Keratinocyte (primary cell): ENCODE results near the gene TCEANC. TPM values are rescaled to one million over a fixed set of nuclear protein-coding genes. Genes with fewer than 3 reads are reported as not detected.
"Not testable (repeated sequence)": the region's sequence is repeated elsewhere in the genome, so short reads cannot be mapped to it uniquely, and the experiment has no call there.

Source experiments
- DNase-seq: peaks from one replicate; pipeline ENCODE4 v3.0.0-alpha.2; 2011; ENCODE audit warnings: low read depth, missing footprints, low spot score
- FAIRE-seq: peaks from 2 replicates; lab custom pipeline; 2011; peaks lifted over from hg19 to GRCh38; lab: Jason Lieb, UNC
- H2AFZ ChIP-seq: 2 replicates; pipeline ENCODE4 v1.6.0; 2012; ENCODE audit warnings: low read length, control low read depth, inconsistent platforms; ENCODE audit not compliant: control insufficient read depth
- H3K27ac ChIP-seq: 2 replicates; pipeline ENCODE4 v1.5.1; 2011; ENCODE audit warnings: low read length; ENCODE audit not compliant: control insufficient read depth, insufficient read depth
- H3K27me3 ChIP-seq: 3 replicates; pipeline ENCODE4 v1.6.0; 2011; ENCODE audit warnings: low read length; ENCODE audit not compliant: control insufficient read depth, insufficient read depth; ENCODE audit errors: extremely low read depth
- H3K36me3 ChIP-seq, 2 experiments: 2 replicates in 1 of 2; 3 replicates in 1 of 2; pipeline ENCODE4 v1.5.1; 2011; ENCODE audit warnings: low read length in 2 of 2, mild to moderate bottlenecking in 1 of 2; ENCODE audit not compliant: control insufficient read depth in 2 of 2, insufficient read depth in 2 of 2; ENCODE audit errors: extremely low read depth in 1 of 2
- H3K4me1 ChIP-seq: 3 replicates; pipeline ENCODE4 v1.5.1; 2011; ENCODE audit warnings: low read length; ENCODE audit not compliant: control insufficient read depth, insufficient read depth; ENCODE audit errors: extremely low read depth
- H3K4me2 ChIP-seq: 3 replicates; pipeline ENCODE4 v1.6.0; 2011; ENCODE audit warnings: low read depth, low read length; ENCODE audit not compliant: control insufficient read depth, insufficient read depth; ENCODE audit errors: extremely low read depth
- H3K4me3 ChIP-seq, 3 experiments: fragments of 200-600 bp in 1 of 3; sonication (generic) in 1 of 3; 2 replicates in 2 of 3; 3 replicates in 1 of 3; pipeline ENCODE4 v1.5.1; 2011 to 2016; ENCODE audit warnings: low read length in 3 of 3, mild to moderate bottlenecking in 3 of 3, control low read depth in 2 of 3, inconsistent platforms in 1 of 3, low read depth in 1 of 3, mixed read lengths in 1 of 3, mixed run types in 1 of 3, moderate library complexity in 1 of 3; ENCODE audit not compliant: control insufficient read depth in 2 of 3, insufficient read depth in 2 of 3; ENCODE audit errors: extremely low read depth in 1 of 3
- H3K79me2 ChIP-seq: 2 replicates; pipeline ENCODE4 v1.6.0; 2012; ENCODE audit warnings: low read length; ENCODE audit not compliant: control insufficient read depth, insufficient read depth
- H3K9ac ChIP-seq: 3 replicates; pipeline ENCODE4 v1.6.0; 2011; ENCODE audit warnings: low read length; ENCODE audit not compliant: control insufficient read depth, insufficient read depth; ENCODE audit errors: extremely low read depth
- H3K9me1 ChIP-seq: 3 replicates; pipeline ENCODE4 v1.6.0; 2011; ENCODE audit warnings: low read length; ENCODE audit not compliant: control insufficient read depth, insufficient read depth; ENCODE audit errors: extremely low read depth
- H3K9me3 ChIP-seq: 2 replicates; pipeline ENCODE4 v1.5.1; 2012; ENCODE audit warnings: low read depth, low read length; ENCODE audit not compliant: control insufficient read depth
- H4K20me1 ChIP-seq: 3 replicates; pipeline ENCODE4 v1.6.0; 2011; ENCODE audit warnings: low read length; ENCODE audit not compliant: control insufficient read depth, insufficient read depth; ENCODE audit errors: extremely low read depth
- CTCF ChIP-seq, 3 experiments: IDR thresholded peaks in 1 of 3; conservative IDR thresholded peaks in 1 of 3; optimal IDR thresholded peaks in 1 of 3; 2 replicates in 2 of 3; 3 replicates in 1 of 3; pipeline versions ENCODE3 to v1.5.1; 2011; ENCODE audit warnings: low read length in 3 of 3, mild to moderate bottlenecking in 3 of 3, moderate library complexity in 2 of 3, control low read depth in 1 of 3, inconsistent platforms in 1 of 3; ENCODE audit not compliant: insufficient read depth in 2 of 3; ENCODE audit errors: extremely low read depth in 1 of 3
- EZH2 ChIP-seq: IDR thresholded peaks from one replicate; pipeline ENCODE4 v1.6.1; 2012; ENCODE audit warnings: inconsistent platforms, mild to moderate bottlenecking, low read length, moderate library complexity
- dilution Hi-C: fragments of 300-500 bp; cut with MboI; formaldehyde crosslinking; loops from one replicate; pipeline ENCODE4 v1.7.0; 2020; ENCODE audit warnings: low sequenced_read_pairs; ENCODE audit not compliant: extremely low pct_ligation_motif_present
- polyA plus RNA-seq, 5 experiments: library from polyadenylated mRNA; depleted of rRNA in 3 of 5; stranded (reverse) in 3 of 5; stranded (forward) in 1 of 5; unstranded in 1 of 5; fragments of >200 nt; gene quantifications; 1 replicate in 1 of 5; 2 replicates in 3 of 5; 3 replicates in 1 of 5; pipeline versions ENCODE4 v1.2.1 to v1.2.3, GENCODE V29; 2011 to 2012; ENCODE audit warnings: missing spikeins in 2 of 5, low read depth in 1 of 5, low replicate concordance in 1 of 5

Gene TCEANC
- polyA plus RNA-seq, 1 donor (not counting 4 experiments of a cell fraction or from before 2014, with no cell fraction given) = 1.8 TPM

DNA sequence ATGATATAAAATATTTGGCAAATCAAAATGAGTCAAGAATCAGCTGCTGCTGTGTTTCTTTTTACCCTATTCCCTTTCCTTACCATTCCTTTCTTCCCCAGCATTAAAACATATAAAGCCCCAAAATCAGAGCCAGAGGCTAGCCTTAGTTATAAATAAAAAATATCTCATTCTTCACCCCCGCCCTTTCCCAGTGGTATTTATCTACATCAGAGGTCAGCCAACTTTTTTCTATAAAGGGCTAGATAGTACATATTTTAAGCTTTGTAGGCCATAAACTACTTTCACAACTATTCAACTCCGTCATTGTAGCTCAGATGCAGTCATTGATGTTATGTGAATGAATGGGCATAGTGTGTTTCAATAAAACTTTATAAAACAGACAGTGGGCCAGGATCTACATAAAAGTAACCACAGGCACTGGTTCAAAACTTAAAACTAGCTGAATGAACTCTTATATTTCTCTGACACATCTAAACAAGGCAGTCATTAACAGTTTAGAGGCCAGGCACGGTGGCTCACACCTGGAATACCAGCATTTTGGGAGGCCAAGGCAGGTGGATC, 30.5 kb upstream of the TCEANC start:
- DNase-seq (no peak), FAIRE-seq (no peak)
- H3K4me3 ChIP-seq = no peak overlapping the region
- H3K9me3 ChIP-seq = no peaks in the 10 kb centered on the region
- dilution Hi-C loops = loop anchor here (5.0 kb wide), 1 partner anchor 55 kb away; the partner anchor contains the start of gene EGFL6
- H3K4me2 ChIP-seq = no peak overlapping the region
- H3K27ac ChIP-seq = no peak overlapping the region
- H3K36me3 ChIP-seq = no peaks in the 10 kb centered on the region
- H3K79me2 ChIP-seq = no peaks in the 10 kb centered on the region
- H3K4me1 ChIP-seq = no peaks in the 10 kb centered on the region
- no peaks in the 10 kb centered on the region for H3K9me1 ChIP-seq
- H4K20me1 ChIP-seq = no peaks in the 10 kb centered on the region
- no peak overlapping the region for H2AFZ ChIP-seq
- TF ChIP-seq CTCF (optimal IDR thresholded peaks at IDR 0.05 in 1 of 3, IDR thresholded peaks at IDR 0.05 in 1 of 3, conservative IDR thresholded peaks at IDR 0.05 in 1 of 3; ENCODE audit: extremely low read depth in 1 of 3, insufficient read depth in 2 of 3, low read length in 3 of 3) = no peak
- peaks cover 8% of the 10 kb centered on the region for H3K27me3 ChIP-seq
- H3K9ac ChIP-seq = no peak overlapping the region

DNA sequence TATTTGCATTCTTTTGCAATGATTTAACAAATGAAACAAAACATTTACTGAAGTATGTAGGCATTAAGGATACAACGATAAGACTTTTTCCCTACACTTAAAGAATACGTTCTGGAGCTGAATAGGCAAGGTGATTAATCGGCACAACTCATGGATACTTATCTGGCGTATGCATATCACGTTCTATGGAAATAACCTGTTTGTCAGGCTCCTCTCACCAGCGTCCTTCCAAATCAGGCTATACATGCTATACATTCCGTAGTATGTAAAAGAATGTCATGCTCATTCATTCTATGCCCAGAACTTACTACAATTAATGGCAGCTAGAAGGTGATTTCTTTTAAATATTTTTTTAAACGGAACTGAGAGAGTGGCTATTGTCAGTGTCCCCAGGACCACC, 25.6 kb upstream of the TCEANC start:
- Histone ChIP-seq H2AFZ (no peak overlapping the region), H3K27me3 (no peaks in the 10 kb centered on the region), H3K9me1 (no peaks in the 10 kb centered on the region), H3K9ac (no peak overlapping the region), H3K36me3 (no peaks in the 10 kb centered on the region), H3K4me1 (no peaks in the 10 kb centered on the region), H3K9me3 (no peaks in the 10 kb centered on the region), H3K4me2 (no peak overlapping the region), H4K20me1 (no peaks in the 10 kb centered on the region), H3K79me2 (no peaks in the 10 kb centered on the region), H3K27ac (no peak overlapping the region), H3K4me3 (no peak overlapping the region)
- no peak for FAIRE-seq
- DNase-seq = no peak
- no peak for TF ChIP-seq CTCF (optimal IDR thresholded peaks at IDR 0.05 in 1 of 3, IDR thresholded peaks at IDR 0.05 in 1 of 3, conservative IDR thresholded peaks at IDR 0.05 in 1 of 3; ENCODE audit: extremely low read depth in 1 of 3, insufficient read depth in 2 of 3, low read length in 3 of 3)
- no peak for TF ChIP-seq EZH2
- dilution Hi-C loops = no loop called here

- H4K20me1 ChIP-seq, DNase-seq, H3K27me3 ChIP-seq, dilution Hi-C loops, H3K27ac ChIP-seq, H2AFZ ChIP-seq, H3K36me3 ChIP-seq, H3K4me3 ChIP-seq, H3K9ac ChIP-seq, H3K4me1 ChIP-seq, H3K9me1 ChIP-seq, H3K4me2 ChIP-seq, H3K79me2 ChIP-seq, FAIRE-seq, H3K9me3 ChIP-seq: not testable (repeated sequence)
Measured at GRCh38 chrX:13637224-13637623, 15.7 kb upstream of the TCEANC start.
